AG20443 (cell line): ENCODE results near the gene SEMA4C.

ENCODE experiments used
- DNase-seq: peaks from one replicate; pipeline ENCODE4 v3.0.0; 2012; ENCODE audit warnings: low spot score, mixed read lengths

The SEMA4C gene

GRCh38 chr2:96869822-96870625 is at the start of gene SEMA4C:
Gene SEMA4C (minus strand): TSS chr2:96870080. CDS start chr2:96867886, 2,194 bp downstream.
- peak; percentile 75 for DNase-seq

- no peak for DNase-seq
Measured at GRCh38 chr2:96918754-96919550, 49.1 kb upstream of the SEMA4C start.

GRCh38 chr2:96918092-96918753 is 48.3 kb upstream of the SEMA4C start:
- no peak for DNase-seq

GRCh38 chr2:96916646-96917543 is 47.0 kb upstream of the SEMA4C start:
- DNase-seq, result no peak

GRCh38 chr2:96916156-96916630 is 46.3 kb upstream of the SEMA4C start:
- DNase-seq, result peak; percentile 46

GRCh38 chr2:96914332-96914731 is 44.5 kb upstream of the SEMA4C start:
- peak; percentile 64 for DNase-seq

GRCh38 chr2:96913398-96914202 is 43.7 kb upstream of the SEMA4C start:
- DNase-seq, result no peak

GRCh38 chr2:96913117-96913397 is 43.2 kb upstream of the SEMA4C start:
- no peak for DNase-seq

GRCh38 chr2:96912346-96913116 is 42.7 kb upstream of the SEMA4C start:
- DNase-seq, result no peak

GRCh38 chr2:96909611-96910021 is 39.7 kb upstream of the SEMA4C start:
- DNase-seq, result no peak

- DNase-seq, result peak; percentile 89
Measured at GRCh38 chr2:96907115-96908041, 37.5 kb upstream of the SEMA4C start.

- DNase-seq, result peak; percentile 82
Measured at GRCh38 chr2:96906729-96907114, 36.8 kb upstream of the SEMA4C start.

GRCh38 chr2:96903815-96904214 is 33.9 kb upstream of the SEMA4C start:
- no peak for DNase-seq

- no peak for DNase-seq
Measured at GRCh38 chr2:96903318-96903717, 33.4 kb upstream of the SEMA4C start.

- DNase-seq, result no peak
Measured at GRCh38 chr2:96900237-96900636, 30.4 kb upstream of the SEMA4C start.

GRCh38 chr2:96899413-96899741 is 29.5 kb upstream of the SEMA4C start:
- no peak for DNase-seq

GRCh38 chr2:96898641-96899412 is 28.9 kb upstream of the SEMA4C start:
- DNase-seq, result peak; percentile 38

- no peak for DNase-seq
Measured at GRCh38 chr2:96898135-96898505, 28.2 kb upstream of the SEMA4C start.
